Thyroid gland (tissue), 4 donors: ENCODE data around the gene RGS19. TPM values are rescaled to one million over a fixed set of nuclear protein-coding genes. Genes with fewer than 3 reads are reported as not detected.

ENCODE experiments used
- DNase-seq, 2 donors: peaks; one replicate each; pipeline ENCODE4 v3.0.0-alpha.2; 2019
- H3K27ac ChIP-seq, 3 donors: fragments of 200-600 bp; sonication (generic); 1 replicate in 2 of 3; 2 replicates in 1 of 3; pipeline ENCODE4 v1.5.1; 2016 to 2019; ENCODE audit warnings: mild to moderate bottlenecking in 1 of 3, moderate library complexity in 1 of 3
- H3K27me3 ChIP-seq: fragments of 200-600 bp; sonication (generic); one replicate; pipeline ENCODE4 v1.5.1; 2019
- H3K36me3 ChIP-seq, 2 donors: fragments of 200-600 bp; sonication (generic); one replicate each; pipeline ENCODE4 v1.5.1; 2016 to 2019
- H3K4me1 ChIP-seq, 2 donors: fragments of 200-600 bp; sonication (generic); one replicate each; pipeline ENCODE4 v1.5.1; 2017 to 2019
- H3K4me3 ChIP-seq, 3 donors: fragments of 200-600 bp; sonication (generic); replicated peaks in 1 of 3; 1 replicate in 2 of 3; 2 replicates in 1 of 3; pipeline ENCODE4 v1.5.1; 2016; ENCODE audit warnings: mild to moderate bottlenecking in 1 of 3
- H3K9me3 ChIP-seq: fragments of 200-600 bp; sonication (generic); one replicate; pipeline ENCODE4 v1.5.1; 2017
- POLR2A ChIP-seq, 2 donors: fragments of 450-650 bp; IDR thresholded peaks; one replicate each; pipeline ENCODE4 v1.6.1; 2017; ENCODE audit warnings: antibody characterized with exemption in 2 of 2, mild to moderate bottlenecking in 2 of 2, moderate library complexity in 1 of 2
- WGBS, 2 donors: methylation state at CpG; one replicate each; pipeline ENCODE4 v1.1.5; 2017; 5-methylcytosine and 5-hydroxymethylcytosine counted together
- intact Hi-C: fragments of 100-400 bp; cut with DNase I; formaldehyde crosslinking; loops from one replicate; pipeline ENCODE4 v1.15.1; 2023
- total RNA-seq, 4 donors: library from RNA; depleted of rRNA; stranded (reverse); fragments of >200 nt; gene quantifications; one replicate each; pipeline ENCODE4 v1.2.3, GENCODE V29; 2016
- TF ChIP-seq, protein P1 (sequence below), 6 experiments: fragments of 200-600 bp in 3 of 6; fragments of 450-650 bp in 3 of 6; sonication (generic) in 3 of 6; IDR thresholded peaks; one replicate each; pipeline ENCODE4 v1.5.1; 2016 to 2019; ENCODE audit warnings: antibody characterized with exemption in 6 of 6, mild to moderate bottlenecking in 2 of 6, inconsistent platforms in 1 of 6, moderate library complexity in 1 of 6

Gene RGS19
- total RNA-seq, 4 donors from 2014 or later: 10.5 to 17.2 (median 13.4) TPM

- H3K27me3 ChIP-seq: no peaks in the 10 kb centered on the region
- H3K4me3 ChIP-seq: no peak overlapping the region
- TF ChIP-seq, protein P1, sequence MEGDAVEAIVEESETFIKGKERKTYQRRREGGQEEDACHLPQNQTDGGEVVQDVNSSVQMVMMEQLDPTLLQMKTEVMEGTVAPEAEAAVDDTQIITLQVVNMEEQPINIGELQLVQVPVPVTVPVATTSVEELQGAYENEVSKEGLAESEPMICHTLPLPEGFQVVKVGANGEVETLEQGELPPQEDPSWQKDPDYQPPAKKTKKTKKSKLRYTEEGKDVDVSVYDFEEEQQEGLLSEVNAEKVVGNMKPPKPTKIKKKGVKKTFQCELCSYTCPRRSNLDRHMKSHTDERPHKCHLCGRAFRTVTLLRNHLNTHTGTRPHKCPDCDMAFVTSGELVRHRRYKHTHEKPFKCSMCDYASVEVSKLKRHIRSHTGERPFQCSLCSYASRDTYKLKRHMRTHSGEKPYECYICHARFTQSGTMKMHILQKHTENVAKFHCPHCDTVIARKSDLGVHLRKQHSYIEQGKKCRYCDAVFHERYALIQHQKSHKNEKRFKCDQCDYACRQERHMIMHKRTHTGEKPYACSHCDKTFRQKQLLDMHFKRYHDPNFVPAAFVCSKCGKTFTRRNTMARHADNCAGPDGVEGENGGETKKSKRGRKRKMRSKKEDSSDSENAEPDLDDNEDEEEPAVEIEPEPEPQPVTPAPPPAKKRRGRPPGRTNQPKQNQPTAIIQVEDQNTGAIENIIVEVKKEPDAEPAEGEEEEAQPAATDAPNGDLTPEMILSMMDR (IDR thresholded peaks at IDR 0.05): no peak
- TF ChIP-seq POLR2A (IDR thresholded peaks at IDR 0.05): no peak
- peaks cover 10 to 17% of the 10 kb centered on the region in 2 donors for H3K4me1 ChIP-seq
- H3K27ac ChIP-seq: no peak overlapping the region
- no peak for DNase-seq
- intact Hi-C loops: loop anchor here (10.0 kb wide), 1 partner anchor 533 kb away; the partner anchor contains the start of gene PTK6
- H3K36me3 ChIP-seq: no peaks in the 10 kb centered on the region
- 59 to 80% methylated on average over 5 to 6 of the region's 12 CpGs for WGBS, 2 donors
- no peaks in the 10 kb centered on the region for H3K9me3 ChIP-seq
These were observed 11.5 kb downstream of the RGS19 start for GRCh38 chr20:64067733-64068307.

GRCh38 chr20:64067005-64067632 lies 12.2 kb downstream of the RGS19 start:
- no peak for DNase-seq
- WGBS, 2 donors: 90 to 100% methylated on average over 4 to 5 of the region's 6 CpGs
- H3K36me3 ChIP-seq: no peaks in the 10 kb centered on the region
- H3K27ac ChIP-seq: no peak overlapping the region
- no peaks in the 10 kb centered on the region for H3K27me3 ChIP-seq
- TF ChIP-seq, protein P1 (IDR thresholded peaks at IDR 0.05): no peak
- TF ChIP-seq POLR2A (IDR thresholded peaks at IDR 0.05): no peak
- no peak overlapping the region for H3K4me3 ChIP-seq
- H3K4me1 ChIP-seq: peaks cover 16 to 23% of the 10 kb centered on the region in 2 donors
- intact Hi-C loops: loop anchor here (10.0 kb wide), 1 partner anchor 532 kb away; the partner anchor contains the start of gene PTK6
- H3K9me3 ChIP-seq: no peaks in the 10 kb centered on the region

DNA sequence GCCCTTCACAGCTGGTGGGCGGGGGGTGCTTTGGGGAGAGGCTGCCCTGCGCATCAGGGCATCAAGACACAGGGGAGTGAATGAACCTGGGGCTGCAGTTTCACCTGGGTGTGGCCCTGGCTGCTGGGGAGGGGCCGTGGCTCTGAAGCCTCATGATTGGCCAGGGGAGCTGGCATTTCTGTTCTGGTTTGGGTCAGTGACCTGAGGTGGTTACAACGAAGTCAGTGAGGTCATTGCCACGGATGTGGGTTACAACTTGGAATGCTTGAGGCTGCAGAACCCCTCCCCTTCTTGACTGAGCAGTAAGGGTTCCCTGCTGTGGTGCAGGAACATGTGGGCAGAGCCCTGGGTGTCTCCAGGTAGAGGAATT lies 13.4 kb downstream of the RGS19 start:
- no peaks in the 10 kb centered on the region for H3K27me3 ChIP-seq
- no peak for TF ChIP-seq POLR2A (IDR thresholded peaks at IDR 0.05)
- TF ChIP-seq, protein P1 (IDR thresholded peaks at IDR 0.05): no peak
- no peak for DNase-seq
- intact Hi-C loops: loop anchor here (10.0 kb wide), 1 partner anchor 531 kb away; the partner anchor contains the start of gene PTK6
- H3K4me3 ChIP-seq: no peak overlapping the region
- peaks cover 16 to 24% of the 10 kb centered on the region in 2 donors for H3K4me1 ChIP-seq
- no peaks in the 10 kb centered on the region for H3K9me3 ChIP-seq
- no peaks in the 10 kb centered on the region for H3K36me3 ChIP-seq
- WGBS, 2 donors: 33 to 62% methylated on average over 3 to 5 of the region's 5 CpGs
- H3K27ac ChIP-seq: no peak overlapping the region

DNA sequence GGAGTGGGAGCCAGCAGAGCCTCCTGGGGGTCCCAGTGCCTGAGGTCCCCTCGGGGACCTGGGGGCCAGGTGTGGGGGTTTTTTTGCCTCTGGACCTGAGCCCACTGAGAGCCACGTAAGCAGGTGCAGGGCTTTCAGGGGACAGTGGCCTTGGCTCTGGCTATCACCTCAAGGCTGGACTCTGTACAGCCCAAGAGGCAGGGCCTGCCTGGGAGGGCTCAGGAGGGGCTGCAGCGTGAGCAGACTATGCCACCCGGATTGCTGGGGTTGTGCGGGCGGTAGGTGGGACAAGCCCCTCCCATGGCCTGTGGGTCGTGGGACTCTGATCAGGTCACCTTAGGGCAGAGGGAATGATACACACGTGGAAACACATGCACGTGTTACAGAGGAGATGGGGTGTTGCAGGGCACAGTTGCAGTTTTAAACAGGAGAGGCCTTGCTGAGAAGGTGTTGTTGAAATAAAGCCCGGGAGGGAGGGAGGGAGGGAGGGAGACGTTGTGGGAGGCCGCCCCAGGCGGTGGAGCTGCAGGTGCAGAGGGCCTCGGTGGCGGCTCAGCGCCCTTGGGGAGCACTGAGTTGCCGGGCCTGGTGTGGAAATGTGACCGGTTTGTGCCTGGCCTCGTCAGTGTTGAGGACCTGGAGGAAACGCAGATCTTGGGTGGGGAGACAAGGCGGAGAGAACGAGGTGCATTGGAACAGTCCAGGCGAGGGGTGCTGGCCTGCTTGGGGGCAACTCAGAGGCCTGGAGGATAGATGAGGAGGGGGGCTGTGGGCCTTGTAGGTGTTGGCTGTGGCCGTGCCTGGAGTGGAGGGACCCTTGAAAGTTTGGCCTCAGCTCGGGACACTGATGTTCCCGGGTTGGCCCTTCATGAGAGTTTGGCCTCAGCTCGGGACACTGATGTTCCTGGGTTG lies 14.0 kb downstream of the RGS19 start:
- TF ChIP-seq, protein P1 (IDR thresholded peaks at IDR 0.05): no peak
- TF ChIP-seq POLR2A (IDR thresholded peaks at IDR 0.05): no peak
- intact Hi-C loops: loop anchor here (10.0 kb wide), 1 partner anchor 531 kb away; the partner anchor contains the start of gene PTK6

More for the DNA sequence above, 14.0 kb downstream of the RGS19 start:
- Histone ChIP-seq H3K4me1 (peaks cover 16 to 24% of the 10 kb centered on the region in 2 donors), H3K36me3 (no peaks in the 10 kb centered on the region), H3K4me3 (no peak overlapping the region), H3K27ac (no peak overlapping the region), H3K27me3 (no peaks in the 10 kb centered on the region), H3K9me3 (no peaks in the 10 kb centered on the region)
- WGBS, 2 donors: 56 to 57% methylated on average over 24 to 26 of the region's 27 CpGs
- DNase-seq: no peak
